Glutamatergic neuron (in vitro differentiated cells): ENCODE results near the gene UNCX. TPM values are rescaled to one million over a fixed set of nuclear protein-coding genes. Genes with fewer than 3 reads are reported as not detected.
A peak's percentile ranks its signal among the peaks of the same experiment; 100 is the strongest.

Source experiments
- DNase-seq: peaks from one replicate; pipeline ENCODE4 v3.0.0; 2022
- H3K27ac Mint-ChIP-seq: one replicate; pipeline ENCODE4 v1.8.0; 2020; ENCODE audit warnings: mild to moderate bottlenecking, mixed read lengths, inconsistent platforms; ENCODE audit not compliant: unreplicated experiment
- H3K27me3 Mint-ChIP-seq: one replicate; pipeline ENCODE4 v1.8.0; 2020; ENCODE audit warnings: mild to moderate bottlenecking, moderate library complexity, mixed read lengths, inconsistent platforms; ENCODE audit not compliant: unreplicated experiment
- H3K36me3 Mint-ChIP-seq: one replicate; pipeline ENCODE4 v1.8.0; 2020; ENCODE audit warnings: mild to moderate bottlenecking, mixed read lengths, inconsistent platforms; ENCODE audit not compliant: unreplicated experiment
- H3K4me1 Mint-ChIP-seq: one replicate; pipeline ENCODE4 v1.8.0; 2020; ENCODE audit warnings: mild to moderate bottlenecking, low read depth, mixed read lengths, inconsistent platforms; ENCODE audit not compliant: unreplicated experiment
- H3K4me3 Mint-ChIP-seq: one replicate; pipeline ENCODE4 v1.8.0; 2020; ENCODE audit warnings: mild to moderate bottlenecking, mixed read lengths, inconsistent platforms; ENCODE audit not compliant: unreplicated experiment
- H3K9me3 Mint-ChIP-seq: one replicate; pipeline ENCODE4 v1.8.0; 2020; ENCODE audit warnings: mild to moderate bottlenecking, moderate library complexity, mixed read lengths, inconsistent platforms; ENCODE audit not compliant: unreplicated experiment
- CTCF ChIP-seq: fragments of 200-600 bp; sonication (generic); IDR thresholded peaks from one replicate; pipeline ENCODE4 v1.5.0; 2021; ENCODE audit not compliant: partially characterized antibody, unreplicated experiment
- total RNA-seq: library from RNA; stranded (reverse); fragmentation: NEBNext Ultra II Directional; extraction: Animal tissue kit (Norgen Biotek cat#: 25700); gene quantifications from one replicate; pipeline ENCODE4 v1.2.1, GENCODE V29; 2021; ENCODE audit not compliant: unreplicated experiment

Gene UNCX
- total RNA-seq, 1 donor from 2014 or later, result 106 TPM

GRCh38 chr7:1232103-1232466 lies 587 bp upstream of the UNCX start:
- DNase-seq, result no peak
- Mint-ChIP-seq H3K27me3 (peaks cover 25% of the 10 kb centered on the region), H3K9me3 (peaks cover 34% of the 10 kb centered on the region), H3K27ac (peak overlapping the region; percentile 44), H3K36me3 (peaks cover 7% of the 10 kb centered on the region), H3K4me1 (peaks cover 30% of the 10 kb centered on the region), H3K4me3 (peak overlapping the region; percentile 87)
- no peak for TF ChIP-seq CTCF

- H3K4me1 Mint-ChIP-seq, result peaks cover 24% of the 10 kb centered on the region
- H3K4me3 Mint-ChIP-seq, result peak overlapping the region; percentile 96
- peaks cover 39% of the 10 kb centered on the region for H3K9me3 Mint-ChIP-seq
- no peak for DNase-seq
- peaks cover 7% of the 10 kb centered on the region for H3K36me3 Mint-ChIP-seq
- H3K27me3 Mint-ChIP-seq, result peaks cover 30% of the 10 kb centered on the region
- peak overlapping the region; percentile 52 for H3K27ac Mint-ChIP-seq
- no peak for TF ChIP-seq CTCF
These were observed 819 bp downstream of the UNCX start for GRCh38 chr7:1233333-1234048.

- TF ChIP-seq CTCF, result no peak
- H3K9me3 Mint-ChIP-seq, result peaks cover 41% of the 10 kb centered on the region
- peak overlapping the region; percentile 93 for H3K27ac Mint-ChIP-seq
- peaks cover 7% of the 10 kb centered on the region for H3K36me3 Mint-ChIP-seq
- peaks cover 24% of the 10 kb centered on the region for H3K4me1 Mint-ChIP-seq
- no peak for DNase-seq
- peaks cover 34% of the 10 kb centered on the region for H3K27me3 Mint-ChIP-seq
- peak overlapping the region; percentile 96 for H3K4me3 Mint-ChIP-seq
These were observed 1.6 kb downstream of the UNCX start for GRCh38 chr7:1234049-1234880.

- DNase-seq, result peak; percentile 45
- Mint-ChIP-seq H3K4me1 (peaks cover 25% of the 10 kb centered on the region), H3K27me3 (peaks cover 40% of the 10 kb centered on the region), H3K4me3 (peak overlapping the region; percentile 96), H3K9me3 (peaks cover 42% of the 10 kb centered on the region), H3K36me3 (peaks cover 7% of the 10 kb centered on the region), H3K27ac (peak overlapping the region; percentile 93)
- TF ChIP-seq CTCF, result no peak
These were observed 2.3 kb downstream of the UNCX start for GRCh38 chr7:1234881-1235500.
